Measurements from ENCODE around the gene ATG4A. TPM values are rescaled to one million over a fixed set of nuclear protein-coding genes. Genes with fewer than 3 reads are reported as not detected.

The ATG4A gene
- total RNA-seq, 4 donors from 2014 or later = 5.9 to 18.0 (median 11.8) TPM

- intact Hi-C loops (cut with DNase I) = no loop called here
Observed at GRCh38 chrX:108090491-108091263, 901 bp upstream of the ATG4A start.

DNA sequence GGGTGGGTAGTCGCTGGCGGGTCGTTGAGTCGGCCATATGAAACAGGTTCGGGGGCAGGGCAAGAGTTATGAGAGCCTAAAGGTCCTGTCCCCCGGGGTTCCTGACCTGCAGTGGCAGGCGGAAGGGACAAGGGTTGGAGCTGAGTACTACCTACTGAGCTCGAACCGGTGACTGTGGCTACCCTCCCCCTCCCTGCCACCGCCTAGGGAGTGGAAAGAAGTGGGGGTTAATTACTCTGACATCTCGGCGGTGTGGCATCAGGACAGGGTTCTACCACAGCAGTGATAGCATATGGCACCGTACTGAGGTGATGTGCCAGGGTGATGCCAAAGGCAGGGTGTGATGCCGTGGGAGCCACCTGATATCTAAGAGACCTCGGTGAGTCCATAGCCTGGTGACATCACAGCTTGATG lies 307 bp downstream of the ATG4A start:
- no peaks in the 10 kb centered on the region for H3K27me3 ChIP-seq
- peak overlapping the region; percentile 50 to 70 (median 60) for H3K4me3 ChIP-seq
- H3K36me3 ChIP-seq = peaks cover 0 to 17% (median 0%) of the 10 kb centered on the region in 3 donors
- DNase-seq = no peak
- intact Hi-C loops (cut with DNase I) = no loop called here
- H3K9me3 ChIP-seq = no peaks in the 10 kb centered on the region
- H3K4me1 ChIP-seq = peaks cover 0 to 26% (median 7%) of the 10 kb centered on the region in 3 donors
- H3K27ac ChIP-seq = peak overlapping the region; percentile 73 to 92 (median 84)
- TF ChIP-seq POLR2A (IDR thresholded peaks at IDR 0.05) = no peak
- TF ChIP-seq, protein P1, sequence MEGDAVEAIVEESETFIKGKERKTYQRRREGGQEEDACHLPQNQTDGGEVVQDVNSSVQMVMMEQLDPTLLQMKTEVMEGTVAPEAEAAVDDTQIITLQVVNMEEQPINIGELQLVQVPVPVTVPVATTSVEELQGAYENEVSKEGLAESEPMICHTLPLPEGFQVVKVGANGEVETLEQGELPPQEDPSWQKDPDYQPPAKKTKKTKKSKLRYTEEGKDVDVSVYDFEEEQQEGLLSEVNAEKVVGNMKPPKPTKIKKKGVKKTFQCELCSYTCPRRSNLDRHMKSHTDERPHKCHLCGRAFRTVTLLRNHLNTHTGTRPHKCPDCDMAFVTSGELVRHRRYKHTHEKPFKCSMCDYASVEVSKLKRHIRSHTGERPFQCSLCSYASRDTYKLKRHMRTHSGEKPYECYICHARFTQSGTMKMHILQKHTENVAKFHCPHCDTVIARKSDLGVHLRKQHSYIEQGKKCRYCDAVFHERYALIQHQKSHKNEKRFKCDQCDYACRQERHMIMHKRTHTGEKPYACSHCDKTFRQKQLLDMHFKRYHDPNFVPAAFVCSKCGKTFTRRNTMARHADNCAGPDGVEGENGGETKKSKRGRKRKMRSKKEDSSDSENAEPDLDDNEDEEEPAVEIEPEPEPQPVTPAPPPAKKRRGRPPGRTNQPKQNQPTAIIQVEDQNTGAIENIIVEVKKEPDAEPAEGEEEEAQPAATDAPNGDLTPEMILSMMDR (IDR thresholded peaks at IDR 0.05) = no peak
- WGBS, 2 donors = 1 to 28% methylated on average over 8 to 11 of the region's 15 CpGs

More at GRCh38 chrX:108090491-108091263, 901 bp upstream of the ATG4A start:
- Histone ChIP-seq H3K27me3 (no peaks in the 10 kb centered on the region), H3K36me3 (peaks cover 0 to 28% (median 0%) of the 10 kb centered on the region in 3 donors), H3K9me3 (no peaks in the 10 kb centered on the region), H3K27ac (peak overlapping the region; percentile 86 to 92 (median 90)), H3K4me3 (peak overlapping the region; percentile 50 to 70 (median 60)), H3K4me1 (peaks cover 0 to 26% (median 7%) of the 10 kb centered on the region in 3 donors)
- no peak for TF ChIP-seq POLR2A (IDR thresholded peaks at IDR 0.05)
- TF ChIP-seq, protein P1 (IDR thresholded peaks at IDR 0.05) = no peak
- 2 to 39% methylated on average over 16 to 20 of the region's 20 CpGs for WGBS, 2 donors
- DNase-seq = no peak

- Histone ChIP-seq H3K4me1 (peaks cover 0 to 2% (median 0%) of the 10 kb centered on the region in 3 donors), H3K27me3 (no peaks in the 10 kb centered on the region), H3K4me3 (no peak overlapping the region), H3K36me3 (no peaks in the 10 kb centered on the region), H3K9me3 (no peaks in the 10 kb centered on the region), H3K27ac (no peak overlapping the region)
- 77 to 94% methylated on average over 2 of the region's 2 CpGs for WGBS, 2 donors
- intact Hi-C loops (cut with DNase I) = no loop called here
- DNase-seq = no peak
- TF ChIP-seq, protein P1 (IDR thresholded peaks at IDR 0.05) = no peak
- no peak for TF ChIP-seq POLR2A (IDR thresholded peaks at IDR 0.05)
Observed at GRCh38 chrX:108097380-108097779, 5.8 kb downstream of the ATG4A start.

GRCh38 chrX:108105473-108105872 lies 13.9 kb downstream of the ATG4A start:
- intact Hi-C loops (cut with DNase I) = no loop called here
- no peak for TF ChIP-seq POLR2A (IDR thresholded peaks at IDR 0.05)
- TF ChIP-seq, protein P1 (IDR thresholded peaks at IDR 0.05) = no peak
- H3K4me1 ChIP-seq = no peaks in the 10 kb centered on the region

DNA sequence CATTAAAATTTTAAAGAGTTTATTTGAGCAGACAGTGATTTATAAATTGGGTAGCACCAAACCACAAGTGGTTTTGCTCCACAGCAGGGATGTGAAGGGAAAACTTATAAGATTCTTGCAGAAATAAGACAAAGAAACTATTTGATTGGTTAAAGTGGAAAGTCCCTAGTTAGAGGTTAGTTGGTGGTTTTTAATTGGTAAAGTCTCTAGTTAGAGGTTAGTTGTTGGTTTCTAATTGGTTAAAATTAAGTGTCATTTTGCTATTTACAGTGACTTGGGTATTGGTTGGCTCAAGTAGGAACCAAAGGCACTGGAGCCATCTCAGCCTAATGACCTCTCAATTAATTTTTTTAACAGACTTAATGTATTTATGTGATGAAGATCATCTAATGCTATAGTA lies 23.0 kb downstream of the ATG4A start:
- Histone ChIP-seq H3K4me1 (no peaks in the 10 kb centered on the region), H3K27ac (no peak overlapping the region), H3K4me3 (no peak overlapping the region), H3K36me3 (no peaks in the 10 kb centered on the region), H3K27me3 (no peaks in the 10 kb centered on the region), H3K9me3 (no peaks in the 10 kb centered on the region)
- TF ChIP-seq, protein P1 (IDR thresholded peaks at IDR 0.05) = no peak
- no peak for TF ChIP-seq POLR2A (IDR thresholded peaks at IDR 0.05)
- intact Hi-C loops (cut with DNase I) = no loop called here
- no peak for DNase-seq

More at GRCh38 chrX:108105473-108105872, 13.9 kb downstream of the ATG4A start:
- Histone ChIP-seq H3K36me3 (no peaks in the 10 kb centered on the region), H3K9me3 (no peaks in the 10 kb centered on the region), H3K27me3 (no peaks in the 10 kb centered on the region), H3K27ac (no peak overlapping the region), H3K4me3 (no peak overlapping the region)
- DNase-seq = no peak

Measured in esophagus squamous epithelium (tissue), 5 donors.